HCT116 (cell line): ENCODE results near the gene SLX1A. TPM values are rescaled to one million over a fixed set of nuclear protein-coding genes. Genes with fewer than 3 reads are reported as not detected.

Experiments used
- ATAC-seq: fragments of 200-7000 bp; cut with Tn5 transposase; 2 replicates; pipeline ENCODE4 v1.9.1; 2020; ENCODE audit warnings: mild to moderate bottlenecking, moderate library complexity
- BruUV-seq: library from RNA; stranded (reverse); fragments of 400-500 nt; replicated peaks from 2 replicates; lab custom pipeline; 2021; lab: Mats Ljungman, UMichigan
- CTCF ChIA-PET: fragments of 300-600 bp; sonication (Branson Sonifier 250); formaldehyde crosslinking; loops from one replicate; lab custom pipeline; 2021; ENCODE audit warnings: antibody characterized with exemption; lab: Charles Lee
- POLR2A ChIA-PET: fragments of 300-600, 350-600 bp; sonication (Branson Sonifier 250); formaldehyde crosslinking; loops from one replicate; lab custom pipeline; 2021; ENCODE audit warnings: antibody characterized with exemption; lab: Charles Lee
- RAD21 ChIA-PET, 2 experiments: fragments of 300-600 bp; sonication (Branson Sonifier 250); formaldehyde crosslinking; loops; one replicate each; lab custom pipeline; 2023; ENCODE audit warnings: low total read pairs in 2 of 2; ENCODE audit not compliant: uncharacterized antibody in 2 of 2, unreplicated experiment in 2 of 2, low non-redundant PET in 1 of 2; lab: Charles Lee
- DNase-seq: peaks from one replicate; pipeline ENCODE4 v3.0.0-alpha.2; 2010; ENCODE audit warnings: low read depth, low spot score
- H2AFZ ChIP-seq: fragments of 200-600 bp; shearing (Covaris generic), sonication (generic); 2 replicates; pipeline ENCODE4 v1.6.1; 2017; ENCODE audit warnings: low read depth, mixed run types, mixed read lengths, antibody characterized with exemption, low read length; ENCODE audit not compliant: poor library complexity, severe bottlenecking
- H3K27ac ChIP-seq: 2 replicates; pipeline ENCODE4 v1.5.1; 2012; ENCODE audit warnings: low read depth, low read length
- H3K27me3 ChIP-seq: fragments of 200-600 bp; sonication (generic); 2 replicates; pipeline ENCODE4 v1.6.1; 2016; ENCODE audit warnings: mixed run types, low read length, mixed read lengths; ENCODE audit not compliant: insufficient read depth
- H3K36me3 ChIP-seq, 2 experiments: fragments of 200-500 bp in 1 of 2; fragments of 200-600 bp in 1 of 2; sonication (Bioruptor generic) in 1 of 2; sonication (generic) in 1 of 2; 2 replicates each; pipeline versions ENCODE4 v1.5.1 to v1.6.1; 2014 to 2016; ENCODE audit warnings: low read length in 2 of 2, inconsistent platforms in 1 of 2, mixed read lengths in 1 of 2, mixed run types in 1 of 2; ENCODE audit not compliant: insufficient read depth in 2 of 2, control insufficient read depth in 1 of 2
- H3K4me1 ChIP-seq, 2 experiments: fragments of 200-600 bp in 1 of 2; sonication (generic) in 1 of 2; 2 replicates each; pipeline versions ENCODE4 v1.5.1 to v1.6.1; 2012 to 2017; ENCODE audit warnings: low read length in 2 of 2, inconsistent platforms in 1 of 2, mild to moderate bottlenecking in 1 of 2, mixed read lengths in 1 of 2, mixed run types in 1 of 2, moderate library complexity in 1 of 2; ENCODE audit not compliant: insufficient read depth in 2 of 2, control insufficient read depth in 1 of 2
- H3K4me2 ChIP-seq: fragments of 200-600 bp; sonication (generic); 2 replicates; pipeline ENCODE4 v1.6.1; 2017; ENCODE audit warnings: mixed run types, low read length, mixed read lengths
- H3K4me3 ChIP-seq, 2 experiments: fragments of 200-600 bp in 1 of 2; sonication (generic) in 1 of 2; replicated peaks in 1 of 2; 2 replicates each; pipeline ENCODE4 v1.5.1; 2011 to 2016; ENCODE audit warnings: low read length in 2 of 2, control low read depth in 1 of 2, low read depth in 1 of 2, mild to moderate bottlenecking in 1 of 2, mixed read lengths in 1 of 2, mixed run types in 1 of 2
- H3K79me2 ChIP-seq: fragments of 200-600 bp; sonication (generic); 2 replicates; pipeline ENCODE4 v1.6.1; 2017; ENCODE audit warnings: mild to moderate bottlenecking, mixed run types, low read length, moderate library complexity, mixed read lengths; ENCODE audit not compliant: insufficient read depth
- H3K9ac ChIP-seq: fragments of 200-600 bp; sonication (generic); 2 replicates; pipeline ENCODE4 v1.6.1; 2016; ENCODE audit warnings: low read length, mixed read lengths
- H3K9me2 ChIP-seq: fragments of 200-600 bp; sonication (generic), shearing (Covaris generic); 2 replicates; pipeline ENCODE4 v1.6.1; 2017; ENCODE audit warnings: mixed run types, mild to moderate bottlenecking, moderate library complexity; ENCODE audit not compliant: insufficient read depth
- H3K9me3 ChIP-seq, 2 experiments: fragments of 200-500 bp in 1 of 2; fragments of 200-600 bp in 1 of 2; sonication (Bioruptor generic) in 1 of 2; sonication (generic) in 1 of 2; 2 replicates each; pipeline ENCODE4 v1.6.1; 2014 to 2017; ENCODE audit warnings: low read length in 2 of 2, mixed read lengths in 2 of 2, inconsistent platforms in 1 of 2, low read depth in 1 of 2, mild to moderate bottlenecking in 1 of 2, mixed run types in 1 of 2, moderate library complexity in 1 of 2; ENCODE audit not compliant: control insufficient read depth in 1 of 2, insufficient read depth in 1 of 2
- H4K20me1 ChIP-seq: fragments of 200-600 bp; sonication (generic), shearing (Covaris generic); 2 replicates; pipeline ENCODE4 v1.6.1; 2017; ENCODE audit warnings: mixed run types, mild to moderate bottlenecking, moderate library complexity; ENCODE audit not compliant: insufficient read depth
- ATF3 ChIP-seq: IDR thresholded peaks from 2 replicates; pipeline ENCODE4 v1.6.1; 2012
- CTCF ChIP-seq, 3 experiments: fragments of 200-600 bp in 1 of 3; sonication (generic) in 1 of 3; IDR thresholded peaks in 2 of 3; conservative IDR thresholded peaks in 1 of 3; 2 replicates each; pipeline ENCODE4 v1.5.1; 2012 to 2017; ENCODE audit warnings: low read depth in 2 of 3, low read length in 2 of 3, antibody characterized with exemption in 1 of 3, borderline replicate concordance in 1 of 3, control low read depth in 1 of 3, mild to moderate bottlenecking in 1 of 3, mixed read lengths in 1 of 3, mixed run types in 1 of 3, moderate library complexity in 1 of 3; ENCODE audit not compliant: insufficient read depth in 1 of 3
- ELF1 ChIP-seq: IDR thresholded peaks from 2 replicates; pipeline ENCODE4 v1.6.1; 2012; ENCODE audit warnings: low read depth, borderline replicate concordance
- EZH2 ChIP-seq: fragments of 200-600 bp; sonication (generic); IDR thresholded peaks from 2 replicates; pipeline ENCODE4 v1.6.1; 2017; ENCODE audit warnings: antibody characterized with exemption, mixed run types
- FOSL1 ChIP-seq: IDR thresholded peaks from 2 replicates; pipeline ENCODE4 v1.6.1; 2012; ENCODE audit warnings: low read depth
- JUND ChIP-seq: IDR thresholded peaks from 2 replicates; pipeline ENCODE4 v1.6.1; 2012
- MAX ChIP-seq: IDR thresholded peaks from 2 replicates; pipeline ENCODE4 v1.6.1; 2012
- RAD21 ChIP-seq: IDR thresholded peaks from 2 replicates; pipeline ENCODE4 v1.6.1; 2012; ENCODE audit warnings: low read depth, mild to moderate bottlenecking
- SP1 ChIP-seq: IDR thresholded peaks from 2 replicates; pipeline ENCODE4 v1.6.1; 2012; ENCODE audit warnings: low read depth
- SRF ChIP-seq: IDR thresholded peaks from 2 replicates; pipeline ENCODE4 v1.6.1; 2012; ENCODE audit warnings: low read depth
- YY1 ChIP-seq: IDR thresholded peaks from 2 replicates; pipeline ENCODE4 v1.6.1; 2011; ENCODE audit warnings: low read length, low read depth, moderate library complexity, mild to moderate bottlenecking; ENCODE audit not compliant: insufficient replicate concordance; ENCODE audit errors: extremely low read depth
- ZBTB33 ChIP-seq: IDR thresholded peaks from 2 replicates; pipeline ENCODE4 v1.6.1; 2011; ENCODE audit warnings: mild to moderate bottlenecking, low read length, moderate library complexity; ENCODE audit not compliant: insufficient replicate concordance; ENCODE audit errors: extremely low read depth
- ZFX ChIP-seq: fragments of 450-650 bp; IDR thresholded peaks from 2 replicates; pipeline ENCODE4 v1.6.1; 2017
- ZNF274 ChIP-seq: fragments of 200-500 bp; sonication (Bioruptor generic); IDR thresholded peaks from 2 replicates; pipeline ENCODE4 v1.6.1; 2014; ENCODE audit warnings: mild to moderate bottlenecking, low read depth, low read length, inconsistent platforms
- intact Hi-C: fragments of 100-400 bp; cut with micrococcal nuclease; formaldehyde crosslinking; loops from 2 replicates; pipeline ENCODE4 v1.10.0; 2022
- total RNA-seq: library from RNA; stranded (reverse); gene quantifications from one replicate; pipeline ENCODE4 v1.2.1, GENCODE V29; 2021; ENCODE audit not compliant: unreplicated experiment

The SLX1A gene
- total RNA-seq, 1 experiment from 2014 or later: 48.3 TPM

GRCh38 chr16:30151091-30151490 lies 42.6 kb upstream of the SLX1A start:
- Histone ChIP-seq H3K4me1 (no peaks in the 10 kb centered on the region), H4K20me1 (no peaks in the 10 kb centered on the region), H3K27me3 (no peaks in the 10 kb centered on the region), H3K9me2 (no peaks in the 10 kb centered on the region), H3K27ac (no peak overlapping the region), H3K36me3 (no peaks in the 10 kb centered on the region), H3K79me2 (no peaks in the 10 kb centered on the region), H3K4me3 (no peak overlapping the region), H2AFZ (no peak overlapping the region), H3K4me2 (no peak overlapping the region), H3K9me3 (peaks cover 0 to 4% of the 10 kb centered on the region in 2 experiments; a peak in 2 of 4 replicates), H3K9ac (no peak overlapping the region)
- POLR2A ChIA-PET: no interaction called here
- TF ChIP-seq ZBTB33 (no peak), ZFX (no peak), MAX (no peak), ELF1 (no peak), FOSL1 (no peak), ATF3 (no peak), CTCF (IDR thresholded peaks at IDR 0.05 in 2 of 3, conservative IDR thresholded peaks at IDR 0.05 in 1 of 3; ENCODE audit: borderline replicate concordance in 1 of 3, insufficient read depth in 1 of 3, low read depth in 2 of 3, low read length in 2 of 3) (no peak), RAD21 (no peak), SP1 (no peak), EZH2 (no peak), ZNF274 (no peak), YY1 (no peak), JUND (no peak), SRF (no peak)
- RAD21 ChIA-PET: no interaction called here
- ATAC-seq: no peak
- CTCF ChIA-PET: no interaction called here
- BruUV-seq: no TSS peak
- DNase-seq: no peak
- intact Hi-C loops: no loop called here
